H9 (cell line): ENCODE results near the gene CPE. TPM values are rescaled to one million over a fixed set of nuclear protein-coding genes. Genes with fewer than 3 reads are reported as not detected.

Source experiments
- DNase-seq: peaks from one replicate; pipeline ENCODE4 v3.0.0-alpha.2; 2017
- H2AFZ ChIP-seq: one replicate; pipeline ENCODE4 v1.6.1; 2013; ENCODE audit warnings: mild to moderate bottlenecking, low read length, control low read depth, moderate library complexity
- H2AK5ac ChIP-seq: 2 replicates; pipeline ENCODE4 v1.6.1; 2013; ENCODE audit warnings: low read length, control low read depth, mixed read lengths; ENCODE audit not compliant: insufficient read length
- H2BK120ac ChIP-seq: one replicate; pipeline ENCODE4 v1.6.1; 2013; ENCODE audit warnings: low read depth, mild to moderate bottlenecking, low read length, control low read depth, inconsistent platforms; ENCODE audit not compliant: poor library complexity, severe bottlenecking
- H2BK12ac ChIP-seq: 2 replicates; pipeline ENCODE4 v1.6.1; 2013; ENCODE audit warnings: low read length, control low read depth, mixed read lengths, low read depth; ENCODE audit not compliant: insufficient read length
- H2BK15ac ChIP-seq: 2 replicates; pipeline ENCODE4 v1.6.1; 2013; ENCODE audit warnings: low read depth, low read length, control low read depth
- H2BK20ac ChIP-seq: one replicate; pipeline ENCODE4 v1.6.1; 2013; ENCODE audit warnings: low read depth, mild to moderate bottlenecking, low read length, control low read depth, inconsistent platforms; ENCODE audit not compliant: poor library complexity, severe bottlenecking
- H2BK5ac ChIP-seq: 2 replicates; pipeline ENCODE4 v1.6.1; 2013; ENCODE audit warnings: low read length, control low read depth, mixed read lengths; ENCODE audit not compliant: insufficient read length
- H3K14ac ChIP-seq: 2 replicates; pipeline ENCODE4 v1.6.1; 2013; ENCODE audit warnings: low read length, control low read depth; ENCODE audit not compliant: insufficient read depth
- H3K18ac ChIP-seq: 2 replicates; pipeline ENCODE4 v1.6.1; 2013; ENCODE audit warnings: low read depth, mild to moderate bottlenecking, mixed read lengths, low read length, control low read depth; ENCODE audit not compliant: insufficient read length
- H3K23ac ChIP-seq: 2 replicates; pipeline ENCODE4 v1.6.1; 2013; ENCODE audit warnings: low read length, control low read depth, mixed read lengths, low read depth; ENCODE audit not compliant: insufficient read length
- H3K23me2 ChIP-seq: 2 replicates; pipeline ENCODE4 v1.6.1; 2013; ENCODE audit warnings: low read depth, mild to moderate bottlenecking, mixed read lengths, low read length, control low read depth; ENCODE audit not compliant: insufficient read length, poor library complexity, severe bottlenecking
- H3K27ac ChIP-seq: 2 replicates; pipeline ENCODE4 v1.5.1; 2013; ENCODE audit warnings: low read length, control low read depth, mixed read lengths, low read depth; ENCODE audit not compliant: insufficient read length
- H3K27me3 ChIP-seq: 2 replicates; pipeline ENCODE4 v1.6.1; 2013; ENCODE audit warnings: low read length, control low read depth, inconsistent platforms; ENCODE audit not compliant: insufficient read depth
- H3K4ac ChIP-seq: 2 replicates; pipeline ENCODE4 v1.6.1; 2013; ENCODE audit warnings: low read depth, mild to moderate bottlenecking, control low read depth, inconsistent platforms, low read length, moderate library complexity
- H3K4me1 ChIP-seq: 2 replicates; pipeline ENCODE4 v1.6.1; 2013; ENCODE audit warnings: low read length, control low read depth, inconsistent platforms; ENCODE audit not compliant: insufficient read depth
- H3K4me2 ChIP-seq: 2 replicates; pipeline ENCODE4 v1.6.1; 2013; ENCODE audit warnings: low read length, control low read depth, mixed read lengths; ENCODE audit not compliant: insufficient read length, insufficient read depth
- H3K56ac ChIP-seq: 2 replicates; pipeline ENCODE4 v1.6.1; 2013; ENCODE audit warnings: low read depth, mild to moderate bottlenecking, mixed read lengths, low read length, control low read depth; ENCODE audit not compliant: insufficient read length
- H3K79me1 ChIP-seq: 2 replicates; pipeline ENCODE4 v1.6.1; 2013; ENCODE audit warnings: low read depth, mild to moderate bottlenecking, moderate library complexity, low read length, control low read depth, inconsistent platforms; ENCODE audit not compliant: insufficient read depth, poor library complexity, severe bottlenecking
- H3K79me2 ChIP-seq: 2 replicates; pipeline ENCODE4 v1.6.1; 2013; ENCODE audit warnings: low read length, control low read depth, inconsistent platforms; ENCODE audit not compliant: insufficient read depth
- H3K9ac ChIP-seq: 2 replicates; pipeline ENCODE4 v1.6.1; 2013; ENCODE audit warnings: low read length, control low read depth, mixed read lengths; ENCODE audit not compliant: insufficient read length; ENCODE audit errors: extremely low read depth
- H3K9me3 ChIP-seq: one replicate; pipeline ENCODE4 v1.6.1; 2013; ENCODE audit warnings: low read depth, low read length, inconsistent platforms; ENCODE audit not compliant: control insufficient read depth
- H3T11ph ChIP-seq: one replicate; pipeline ENCODE4 v1.6.1; 2013; ENCODE audit warnings: mild to moderate bottlenecking, low read length, control low read depth, inconsistent platforms
- H4K20me1 ChIP-seq: one replicate; pipeline ENCODE4 v1.6.1; 2013; ENCODE audit not compliant: control insufficient read depth, insufficient read length, insufficient read depth
- H4K5ac ChIP-seq: 2 replicates; pipeline ENCODE4 v1.6.1; 2013; ENCODE audit warnings: low read depth, mild to moderate bottlenecking, mixed read lengths, low read length, control low read depth; ENCODE audit not compliant: insufficient read length
- H4K8ac ChIP-seq: replicated peaks from 2 replicates; pipeline ENCODE4 v1.6.1; 2013; ENCODE audit warnings: low read length, control low read depth, mixed read lengths, low read depth; ENCODE audit not compliant: insufficient read length
- H4K91ac ChIP-seq: 2 replicates; pipeline ENCODE4 v1.6.1; 2013; ENCODE audit warnings: low read depth, mild to moderate bottlenecking, moderate library complexity, mixed read lengths, low read length, control low read depth; ENCODE audit not compliant: insufficient read length
- H3K27ac Mint-ChIP-seq, 3 experiments: 2 replicates in 2 of 3; 3 replicates in 1 of 3; pipeline ENCODE4 v1.8.0; 2020 to 2021; ENCODE audit warnings: mixed read lengths in 3 of 3, mild to moderate bottlenecking in 1 of 3, moderate library complexity in 1 of 3
- H3K27me3 Mint-ChIP-seq: 2 replicates; pipeline ENCODE4 v1.8.0; 2021; ENCODE audit warnings: low read depth, mild to moderate bottlenecking, moderate library complexity, mixed read lengths
- H3K36me3 Mint-ChIP-seq, 3 experiments: 2 replicates in 2 of 3; 3 replicates in 1 of 3; pipeline ENCODE4 v1.8.0; 2020 to 2021; ENCODE audit warnings: low read depth in 3 of 3, mixed read lengths in 3 of 3; ENCODE audit not compliant: insufficient read depth in 1 of 3
- H3K4me1 Mint-ChIP-seq, 2 experiments: 2 replicates each; pipeline ENCODE4 v1.8.0; 2020; ENCODE audit warnings: mixed read lengths in 2 of 2
- H3K4me3 Mint-ChIP-seq, 2 experiments: 2 replicates in 1 of 2; 3 replicates in 1 of 2; pipeline ENCODE4 v1.8.0; 2020 to 2021; ENCODE audit warnings: mild to moderate bottlenecking in 2 of 2, mixed read lengths in 2 of 2, moderate library complexity in 1 of 2
- H3K9me3 Mint-ChIP-seq, 2 experiments: 2 replicates in 1 of 2; 3 replicates in 1 of 2; pipeline ENCODE4 v1.8.0; 2020; ENCODE audit warnings: mild to moderate bottlenecking in 2 of 2, mixed read lengths in 2 of 2, moderate library complexity in 1 of 2
- CTCF ChIP-seq: fragments of 200-600 bp; sonication (generic); conservative IDR thresholded peaks from 3 replicates; pipeline ENCODE4 v1.8.0; 2021; ENCODE audit warnings: antibody characterized with exemption, mild to moderate bottlenecking
- WGBS: extraction: QIAGEN DNeasy Blood & Tissue Kit; methylation state at CpG from one replicate; pipeline ENCODE4 v1.1.7; 2013; ENCODE audit warnings: missing lambda C conversion rate, low lambda C conversion rate, mixed read lengths; ENCODE audit not compliant: insufficient read length; ENCODE audit errors: extremely low coverage; 5-methylcytosine and 5-hydroxymethylcytosine counted together
- total RNA-seq: library from RNA; stranded (reverse); gene quantifications from 2 replicates; pipeline ENCODE4 v1.2.1, GENCODE V29; 2021

The CPE gene
- total RNA-seq, 1 experiment from 2014 or later = 10.0 TPM

DNA sequence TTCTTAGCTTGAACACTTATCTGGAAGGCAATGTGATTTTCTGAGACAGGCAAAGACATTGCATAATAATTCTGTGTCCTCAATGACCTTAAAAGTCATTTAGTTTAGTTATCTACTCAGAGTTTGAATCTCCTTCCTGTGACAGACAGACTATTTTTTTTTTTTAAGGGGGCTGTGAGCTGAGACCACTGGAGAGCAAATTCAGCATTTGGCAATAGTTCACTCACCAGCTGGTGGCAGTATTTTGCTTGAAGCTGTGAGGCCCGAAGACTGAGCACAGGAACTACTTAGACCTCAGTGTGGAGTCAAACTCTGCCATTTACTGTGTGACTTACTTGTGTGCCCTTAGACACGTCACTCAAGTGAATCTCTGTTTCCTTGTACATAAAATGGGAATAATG, 22.9 kb upstream of the CPE start:
- H3K27me3 ChIP-seq = no peaks in the 10 kb centered on the region
- H2BK15ac ChIP-seq = no peak overlapping the region
- no peak overlapping the region for H2BK5ac ChIP-seq
- no peak overlapping the region for H3K18ac ChIP-seq
- peak; percentile 72 for TF ChIP-seq CTCF
- no peaks in the 10 kb centered on the region for H3K23me2 ChIP-seq
- DNase-seq = peak; percentile 74
- H3T11ph ChIP-seq = no peak overlapping the region
- no peaks in the 10 kb centered on the region for H3K27me3 Mint-ChIP-seq
- H3K9me3 Mint-ChIP-seq = peaks cover 9 to 10% of the 10 kb centered on the region in 2 experiments; a peak in 4 of 5 replicates
- H3K36me3 Mint-ChIP-seq = peaks cover 0 to 5% (median 0%) of the 10 kb centered on the region in 3 experiments; a peak in 1 of 7 replicates
- no peaks in the 10 kb centered on the region for H3K4me1 ChIP-seq
- peaks cover 6 to 10% of the 10 kb centered on the region in 2 experiments; a peak in 2 of 4 replicates for H3K4me1 Mint-ChIP-seq
- H3K14ac ChIP-seq = no peak overlapping the region
- no peak overlapping the region for H3K27ac ChIP-seq
- no peak overlapping the region for H3K27ac Mint-ChIP-seq
- H4K20me1 ChIP-seq = no peaks in the 10 kb centered on the region
- no peak overlapping the region for H3K4me3 Mint-ChIP-seq
- no peaks in the 10 kb centered on the region for H3K79me2 ChIP-seq
- H3K23ac ChIP-seq = no peak overlapping the region
- H2AFZ ChIP-seq = no peak overlapping the region
- H3K9ac ChIP-seq = no peak overlapping the region
- no peak overlapping the region for H2BK20ac ChIP-seq
- H2BK12ac ChIP-seq = no peak overlapping the region
- H4K8ac ChIP-seq = no peak overlapping the region
- no peaks in the 10 kb centered on the region for H3K9me3 ChIP-seq
- no peak overlapping the region for H3K56ac ChIP-seq
- H4K5ac ChIP-seq = no peak overlapping the region
- H3K79me1 ChIP-seq = no peaks in the 10 kb centered on the region
- no peak overlapping the region for H4K91ac ChIP-seq
- WGBS = no CpG with 5 or more reads among the region's 2 CpGs
- H2AK5ac ChIP-seq = no peak overlapping the region
- H3K4ac ChIP-seq = no peak overlapping the region
- no peak overlapping the region for H3K4me2 ChIP-seq
- H2BK120ac ChIP-seq = no peak overlapping the region
